ENCODE results near the gene SERGEF.

DNA sequence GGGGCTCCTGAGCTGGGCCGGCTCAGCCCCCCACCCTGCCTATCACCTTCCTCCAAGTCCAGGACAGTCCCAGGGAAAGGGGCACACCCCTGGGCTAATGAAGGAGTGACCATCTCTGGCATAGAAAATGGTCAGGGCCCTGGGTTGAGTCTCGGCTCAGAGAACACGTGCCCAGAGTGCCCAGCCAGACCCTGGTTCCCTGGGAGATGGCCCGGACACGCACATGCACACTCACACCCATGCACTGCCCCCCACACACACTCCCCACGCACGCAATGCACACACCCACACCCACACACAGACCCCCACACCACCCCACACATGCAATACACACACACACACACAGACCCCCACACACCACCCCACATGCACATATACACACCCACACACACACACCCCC lies 249.6 kb downstream of the SERGEF start:
- no peak for TF ChIP-seq EP300 (IDR thresholded peaks at IDR 0.05; ENCODE audit: low read depth in 2 of 2, low read length in 2 of 2)
- no peak for TF ChIP-seq EP300 (CRISPR knock-in tag; IDR thresholded peaks at IDR 0.05; ENCODE audit: borderline replicate concordance)
- TF ChIP-seq, protein P1, sequence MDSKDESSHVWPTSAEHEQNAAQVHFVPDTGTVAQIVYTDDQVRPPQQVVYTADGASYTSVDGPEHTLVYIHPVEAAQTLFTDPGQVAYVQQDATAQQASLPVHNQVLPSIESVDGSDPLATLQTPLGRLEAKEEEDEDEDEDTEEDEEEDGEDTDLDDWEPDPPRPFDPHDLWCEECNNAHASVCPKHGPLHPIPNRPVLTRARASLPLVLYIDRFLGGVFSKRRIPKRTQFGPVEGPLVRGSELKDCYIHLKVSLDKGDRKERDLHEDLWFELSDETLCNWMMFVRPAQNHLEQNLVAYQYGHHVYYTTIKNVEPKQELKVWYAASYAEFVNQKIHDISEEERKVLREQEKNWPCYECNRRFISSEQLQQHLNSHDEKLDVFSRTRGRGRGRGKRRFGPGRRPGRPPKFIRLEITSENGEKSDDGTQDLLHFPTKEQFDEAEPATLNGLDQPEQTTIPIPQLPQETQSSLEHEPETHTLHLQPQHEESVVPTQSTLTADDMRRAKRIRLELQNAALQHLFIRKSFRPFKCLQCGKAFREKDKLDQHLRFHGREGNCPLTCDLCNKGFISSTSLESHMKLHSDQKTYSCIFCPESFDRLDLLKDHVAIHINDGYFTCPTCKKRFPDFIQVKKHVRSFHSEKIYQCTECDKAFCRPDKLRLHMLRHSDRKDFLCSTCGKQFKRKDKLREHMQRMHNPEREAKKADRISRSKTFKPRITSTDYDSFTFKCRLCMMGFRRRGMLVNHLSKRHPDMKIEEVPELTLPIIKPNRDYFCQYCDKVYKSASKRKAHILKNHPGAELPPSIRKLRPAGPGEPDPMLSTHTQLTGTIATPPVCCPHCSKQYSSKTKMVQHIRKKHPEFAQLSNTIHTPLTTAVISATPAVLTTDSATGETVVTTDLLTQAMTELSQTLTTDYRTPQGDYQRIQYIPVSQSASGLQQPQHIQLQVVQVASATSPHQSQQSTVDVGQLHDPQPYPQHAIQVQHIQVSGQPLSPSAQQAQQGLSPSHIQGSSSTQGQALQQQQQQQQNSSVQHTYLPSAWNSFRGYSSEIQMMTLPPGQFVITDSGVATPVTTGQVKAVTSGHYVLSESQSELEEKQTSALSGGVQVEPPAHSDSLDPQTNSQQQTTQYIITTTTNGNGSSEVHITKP (CRISPR knock-in tag; IDR thresholded peaks at IDR 0.05; ENCODE audit: low read depth), result no peak
- no peak for TF ChIP-seq ZNF629 (CRISPR knock-in tag; conservative IDR thresholded peaks at IDR 0.05)
- no peak for TF ChIP-seq SIX1 (CRISPR knock-in tag; IDR thresholded peaks at IDR 0.05; ENCODE audit: borderline replicate concordance)
- no peak for TF ChIP-seq ZNF577 (CRISPR knock-in tag; IDR thresholded peaks at IDR 0.05; ENCODE audit: borderline replicate concordance, low read depth)
- TF ChIP-seq JUN (CRISPR knock-in tag; IDR thresholded peaks at IDR 0.05), result no peak
- TF ChIP-seq, protein P2, sequence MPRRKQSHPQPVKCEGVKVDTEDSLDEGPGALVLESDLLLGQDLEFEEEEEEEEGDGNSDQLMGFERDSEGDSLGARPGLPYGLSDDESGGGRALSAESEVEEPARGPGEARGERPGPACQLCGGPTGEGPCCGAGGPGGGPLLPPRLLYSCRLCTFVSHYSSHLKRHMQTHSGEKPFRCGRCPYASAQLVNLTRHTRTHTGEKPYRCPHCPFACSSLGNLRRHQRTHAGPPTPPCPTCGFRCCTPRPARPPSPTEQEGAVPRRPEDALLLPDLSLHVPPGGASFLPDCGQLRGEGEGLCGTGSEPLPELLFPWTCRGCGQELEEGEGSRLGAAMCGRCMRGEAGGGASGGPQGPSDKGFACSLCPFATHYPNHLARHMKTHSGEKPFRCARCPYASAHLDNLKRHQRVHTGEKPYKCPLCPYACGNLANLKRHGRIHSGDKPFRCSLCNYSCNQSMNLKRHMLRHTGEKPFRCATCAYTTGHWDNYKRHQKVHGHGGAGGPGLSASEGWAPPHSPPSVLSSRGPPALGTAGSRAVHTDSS (CRISPR knock-in tag; conservative IDR thresholded peaks at IDR 0.05), result no peak
- no peak for TF ChIP-seq IKZF1 (IDR thresholded peaks at IDR 0.05)
- TF ChIP-seq POLR2AphosphoS5 (IDR thresholded peaks at IDR 0.05; ENCODE audit: low read depth, low read length), result no peak
- TF ChIP-seq, protein P3, sequence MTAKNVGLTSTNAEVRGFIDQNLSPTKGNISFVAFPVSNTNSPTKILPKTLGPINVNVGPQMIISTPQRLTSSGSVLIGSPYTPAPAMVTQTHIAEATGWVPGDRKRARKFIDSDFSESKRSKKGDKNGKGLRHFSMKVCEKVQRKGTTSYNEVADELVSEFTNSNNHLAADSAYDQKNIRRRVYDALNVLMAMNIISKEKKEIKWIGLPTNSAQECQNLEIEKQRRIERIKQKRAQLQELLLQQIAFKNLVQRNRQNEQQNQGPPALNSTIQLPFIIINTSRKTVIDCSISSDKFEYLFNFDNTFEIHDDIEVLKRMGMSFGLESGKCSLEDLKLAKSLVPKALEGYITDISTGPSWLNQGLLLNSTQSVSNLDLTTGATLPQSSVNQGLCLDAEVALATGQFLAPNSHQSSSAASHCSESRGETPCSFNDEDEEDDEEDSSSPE (CRISPR knock-in tag; IDR thresholded peaks at IDR 0.05), result no peak
- TF ChIP-seq, protein P4, sequence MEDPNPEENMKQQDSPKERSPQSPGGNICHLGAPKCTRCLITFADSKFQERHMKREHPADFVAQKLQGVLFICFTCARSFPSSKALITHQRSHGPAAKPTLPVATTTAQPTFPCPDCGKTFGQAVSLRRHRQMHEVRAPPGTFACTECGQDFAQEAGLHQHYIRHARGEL (CRISPR knock-in tag; IDR thresholded peaks at IDR 0.05), result no peak
- TF ChIP-seq, protein P5, sequence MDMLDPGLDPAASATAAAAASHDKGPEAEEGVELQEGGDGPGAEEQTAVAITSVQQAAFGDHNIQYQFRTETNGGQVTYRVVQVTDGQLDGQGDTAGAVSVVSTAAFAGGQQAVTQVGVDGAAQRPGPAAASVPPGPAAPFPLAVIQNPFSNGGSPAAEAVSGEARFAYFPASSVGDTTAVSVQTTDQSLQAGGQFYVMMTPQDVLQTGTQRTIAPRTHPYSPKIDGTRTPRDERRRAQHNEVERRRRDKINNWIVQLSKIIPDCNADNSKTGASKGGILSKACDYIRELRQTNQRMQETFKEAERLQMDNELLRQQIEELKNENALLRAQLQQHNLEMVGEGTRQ (IDR thresholded peaks at IDR 0.05; ENCODE audit: low read depth, low read length), result no peak
- TF ChIP-seq, protein P5 (CRISPR knock-in tag; IDR thresholded peaks at IDR 0.05; ENCODE audit: borderline replicate concordance), result no peak
- TF ChIP-seq, protein P6, sequence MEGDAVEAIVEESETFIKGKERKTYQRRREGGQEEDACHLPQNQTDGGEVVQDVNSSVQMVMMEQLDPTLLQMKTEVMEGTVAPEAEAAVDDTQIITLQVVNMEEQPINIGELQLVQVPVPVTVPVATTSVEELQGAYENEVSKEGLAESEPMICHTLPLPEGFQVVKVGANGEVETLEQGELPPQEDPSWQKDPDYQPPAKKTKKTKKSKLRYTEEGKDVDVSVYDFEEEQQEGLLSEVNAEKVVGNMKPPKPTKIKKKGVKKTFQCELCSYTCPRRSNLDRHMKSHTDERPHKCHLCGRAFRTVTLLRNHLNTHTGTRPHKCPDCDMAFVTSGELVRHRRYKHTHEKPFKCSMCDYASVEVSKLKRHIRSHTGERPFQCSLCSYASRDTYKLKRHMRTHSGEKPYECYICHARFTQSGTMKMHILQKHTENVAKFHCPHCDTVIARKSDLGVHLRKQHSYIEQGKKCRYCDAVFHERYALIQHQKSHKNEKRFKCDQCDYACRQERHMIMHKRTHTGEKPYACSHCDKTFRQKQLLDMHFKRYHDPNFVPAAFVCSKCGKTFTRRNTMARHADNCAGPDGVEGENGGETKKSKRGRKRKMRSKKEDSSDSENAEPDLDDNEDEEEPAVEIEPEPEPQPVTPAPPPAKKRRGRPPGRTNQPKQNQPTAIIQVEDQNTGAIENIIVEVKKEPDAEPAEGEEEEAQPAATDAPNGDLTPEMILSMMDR (CRISPR knock-in tag; IDR thresholded peaks at IDR 0.05), result no peak
- TF ChIP-seq POLR2A (IDR thresholded peaks at IDR 0.05; ENCODE audit: insufficient read depth in 1 of 2, low read depth in 2 of 2, low read length in 2 of 2), result no peak
